ENCODE measurements around the gene HPRT1. TPM values are rescaled to one million over a fixed set of nuclear protein-coding genes. Genes with fewer than 3 reads are reported as not detected.
"Not testable (repeated sequence)": the region's sequence is repeated elsewhere in the genome, so short reads cannot be mapped to it uniquely, and the experiment has no call there.

Gene HPRT1
- polyA plus RNA-seq, 3 donors: 43.2 to 52.2 (median 43.5) TPM

DNA sequence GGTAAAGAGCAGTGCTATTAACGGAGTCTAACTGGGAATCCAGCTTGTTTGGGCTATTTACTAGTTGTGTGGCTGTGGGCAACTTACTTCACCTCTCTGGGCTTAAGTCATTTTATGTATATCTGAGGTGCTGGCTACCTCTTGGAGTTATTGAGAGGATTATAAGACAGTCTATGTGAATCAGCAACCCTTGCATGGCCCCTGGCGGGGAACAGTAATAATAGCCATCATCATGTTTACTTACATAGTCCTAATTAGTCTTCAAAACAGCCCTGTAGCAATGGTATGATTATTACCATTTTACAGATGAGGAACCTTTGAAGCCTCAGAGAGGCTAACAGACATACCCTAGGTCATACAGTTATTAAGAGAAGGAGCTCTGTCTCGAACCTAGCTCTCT is 1.5 kb downstream of the HPRT1 start:
- no peak for DNase-seq (ENCODE audit: extremely low read depth in 1 of 11, low read depth in 9 of 11, low spot score in 4 of 11)

DNA sequence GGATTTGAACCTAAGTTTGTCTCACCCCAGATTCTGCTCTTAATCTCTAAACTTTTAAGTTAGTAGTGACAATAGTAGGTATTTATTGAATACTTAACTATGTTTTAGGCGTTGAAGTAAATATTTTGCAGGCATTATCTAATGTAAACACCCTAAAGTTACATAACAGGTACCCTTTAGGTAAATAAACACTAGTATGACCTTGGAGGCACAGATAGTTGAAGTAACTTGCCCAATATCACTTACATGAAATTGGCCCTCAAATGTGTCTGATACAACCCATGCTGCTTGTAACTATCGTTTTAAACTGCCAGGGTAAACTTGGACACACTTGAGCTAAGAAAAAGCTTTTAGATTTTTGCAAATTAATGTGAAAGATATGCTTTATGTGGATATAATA is 3.0 kb downstream of the HPRT1 start:
- no peak for DNase-seq (ENCODE audit: extremely low read depth in 1 of 11, low read depth in 9 of 11, low spot score in 4 of 11)

DNA sequence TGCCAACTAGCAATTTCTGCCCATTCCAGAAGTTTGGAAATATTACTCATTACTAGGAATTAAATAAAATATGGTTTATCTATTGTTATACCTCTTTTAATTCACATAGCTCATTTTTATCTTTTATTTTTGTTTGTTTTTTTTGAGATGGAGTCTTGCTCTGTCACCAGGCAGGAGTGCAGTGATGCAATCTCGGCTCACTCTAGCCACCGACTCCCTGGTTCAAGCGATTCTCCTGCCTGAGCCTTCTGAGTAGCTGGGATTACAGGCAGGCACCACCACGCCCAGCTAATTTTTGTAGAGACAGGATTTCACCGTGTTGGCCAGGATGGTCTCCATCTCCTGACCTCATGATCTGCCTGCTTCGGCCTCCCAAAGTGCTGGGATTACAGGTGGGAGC is 4.5 kb downstream of the HPRT1 start:
- DNase-seq (ENCODE audit: extremely low read depth in 1 of 11, low read depth in 9 of 11, low spot score in 4 of 11): not testable (repeated sequence)

DNA sequence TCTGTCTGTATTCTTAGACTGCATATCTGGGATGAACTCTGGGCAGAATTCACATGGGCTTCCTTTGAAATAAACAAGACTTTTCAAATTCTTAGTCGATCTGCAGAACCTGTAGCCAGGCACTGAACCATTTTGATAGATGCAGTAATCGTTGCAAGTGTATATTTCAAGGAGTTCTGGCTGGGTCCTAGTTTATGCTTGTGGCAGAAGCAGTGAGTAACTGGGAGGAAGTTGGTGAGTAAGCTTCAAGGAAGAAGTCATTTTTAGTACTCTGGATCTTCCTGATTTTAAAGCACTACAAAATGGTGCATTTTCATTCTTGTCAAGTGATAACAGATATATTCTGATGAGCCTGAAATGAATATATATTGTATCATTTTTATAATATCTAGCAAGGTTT is 9.5 kb downstream of the HPRT1 start:
- no peak for DNase-seq (ENCODE audit: extremely low read depth in 1 of 11, low read depth in 9 of 11, low spot score in 4 of 11)

DNA sequence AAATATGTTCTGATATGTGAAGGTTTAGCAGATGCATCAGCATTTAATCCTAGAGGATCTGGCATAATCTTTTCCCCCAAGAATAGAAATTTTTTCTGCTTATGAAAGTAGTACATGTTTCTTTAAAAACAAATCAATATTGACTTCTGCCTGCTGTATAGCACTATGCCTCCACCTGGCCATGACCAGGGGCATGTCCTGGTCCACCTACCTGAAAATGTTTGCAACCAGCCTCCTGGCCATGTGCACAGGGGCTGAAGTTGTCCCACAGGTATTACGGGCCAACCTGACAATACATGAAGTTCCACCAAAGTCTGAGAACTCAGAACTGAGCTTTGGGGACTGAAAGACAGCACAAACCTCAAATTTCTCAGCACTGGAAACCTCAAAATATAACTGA is 10.0 kb downstream of the HPRT1 start:
- DNase-seq (ENCODE audit: extremely low read depth in 1 of 11, low read depth in 9 of 11, low spot score in 4 of 11): no peak

DNA sequence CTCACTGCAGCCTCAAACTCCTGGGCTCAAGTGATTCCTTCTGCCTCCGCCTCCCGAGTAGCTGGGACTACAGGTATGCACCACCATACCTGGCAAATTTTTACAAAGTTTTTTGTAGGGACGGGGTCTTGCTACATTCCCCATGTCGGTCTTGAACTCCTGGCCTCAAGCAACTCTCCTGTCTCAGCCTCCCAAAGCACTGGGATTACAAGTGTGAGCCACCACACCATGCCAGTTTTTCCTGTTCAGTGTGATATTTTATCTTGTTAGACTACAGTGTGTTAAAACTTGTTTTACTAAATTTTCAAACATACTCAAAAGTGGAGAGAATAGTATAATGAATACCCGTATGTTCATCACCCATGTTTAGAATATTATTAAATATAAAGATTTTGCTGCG is 12.1 kb downstream of the HPRT1 start:
- DNase-seq (ENCODE audit: extremely low read depth in 1 of 11, low read depth in 9 of 11, low spot score in 4 of 11): no peak

DNA sequence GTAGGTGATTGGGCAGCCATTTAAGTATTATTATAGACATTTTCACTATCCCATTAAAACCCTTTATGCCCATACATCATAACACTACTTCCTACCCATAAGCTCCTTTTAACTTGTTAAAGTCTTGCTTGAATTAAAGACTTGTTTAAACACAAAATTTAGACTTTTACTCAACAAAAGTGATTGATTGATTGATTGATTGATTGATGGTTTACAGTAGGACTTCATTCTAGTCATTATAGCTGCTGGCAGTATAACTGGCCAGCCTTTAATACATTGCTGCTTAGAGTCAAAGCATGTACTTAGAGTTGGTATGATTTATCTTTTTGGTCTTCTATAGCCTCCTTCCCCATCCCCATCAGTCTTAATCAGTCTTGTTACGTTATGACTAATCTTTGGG is 16.3 kb downstream of the HPRT1 start:
- no peak for DNase-seq (ENCODE audit: extremely low read depth in 1 of 11, low read depth in 9 of 11, low spot score in 4 of 11)

DNA sequence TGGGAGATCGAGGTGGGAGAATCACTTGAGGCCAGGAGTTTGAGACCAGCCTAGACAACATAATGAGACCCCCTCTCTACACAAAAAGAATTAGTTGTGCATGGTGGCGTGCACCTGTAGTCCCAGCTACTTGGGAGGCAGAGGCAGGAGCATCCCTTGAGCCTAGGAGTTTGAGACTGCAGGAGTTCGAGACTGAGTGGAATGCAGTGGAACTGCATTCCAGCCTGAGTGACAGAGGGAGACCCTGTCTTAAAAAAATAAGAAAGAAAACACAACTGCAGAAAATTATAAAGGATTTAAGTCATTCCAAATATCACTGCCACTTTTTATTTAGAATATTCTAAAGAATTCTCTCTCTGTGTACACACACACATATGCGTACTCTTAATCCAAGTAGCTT is 18.4 kb downstream of the HPRT1 start:
- no peak for DNase-seq (ENCODE audit: extremely low read depth in 1 of 11, low read depth in 9 of 11, low spot score in 4 of 11)

DNA sequence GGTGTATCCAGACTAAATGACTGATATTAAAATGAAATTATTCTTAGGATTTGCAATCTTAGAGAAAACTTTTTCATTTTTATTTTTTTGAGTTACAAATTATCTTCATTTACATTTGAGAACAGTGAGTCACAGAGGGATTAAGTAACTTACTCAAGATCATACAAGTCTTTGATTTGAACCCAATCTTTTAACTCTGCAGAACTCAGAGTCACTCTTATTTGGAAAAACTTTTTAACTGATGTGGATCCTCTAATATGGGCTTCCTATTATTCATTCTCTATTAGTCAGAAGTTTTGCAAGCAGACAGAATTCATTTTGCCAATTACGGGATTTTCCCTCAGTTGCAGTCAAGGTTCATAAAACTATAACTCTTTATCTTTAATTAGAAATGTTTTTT is 20.1 kb downstream of the HPRT1 start:
- DNase-seq (ENCODE audit: extremely low read depth in 1 of 11, low read depth in 9 of 11, low spot score in 4 of 11): no peak

DNA sequence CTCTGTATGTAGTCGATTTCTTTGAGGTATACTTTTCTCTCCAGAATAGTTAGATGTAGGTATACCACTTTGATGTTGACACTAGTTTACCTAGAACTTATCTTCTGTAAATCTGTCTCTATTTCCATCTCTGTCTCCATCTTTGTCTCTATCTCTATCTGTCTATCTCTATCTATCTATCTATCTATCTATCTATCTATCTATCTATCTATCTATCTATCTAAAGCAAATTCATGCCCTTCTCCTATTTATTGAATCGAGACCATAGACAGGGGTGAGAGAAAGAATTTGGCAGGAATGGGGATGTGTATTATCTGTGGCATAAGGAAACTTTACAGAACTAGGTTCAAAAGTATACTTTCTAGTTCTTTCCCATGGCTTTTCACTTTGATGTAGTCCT is 21.4 kb downstream of the HPRT1 start:
- DNase-seq (ENCODE audit: extremely low read depth in 1 of 11, low read depth in 9 of 11, low spot score in 4 of 11): no peak

DNA sequence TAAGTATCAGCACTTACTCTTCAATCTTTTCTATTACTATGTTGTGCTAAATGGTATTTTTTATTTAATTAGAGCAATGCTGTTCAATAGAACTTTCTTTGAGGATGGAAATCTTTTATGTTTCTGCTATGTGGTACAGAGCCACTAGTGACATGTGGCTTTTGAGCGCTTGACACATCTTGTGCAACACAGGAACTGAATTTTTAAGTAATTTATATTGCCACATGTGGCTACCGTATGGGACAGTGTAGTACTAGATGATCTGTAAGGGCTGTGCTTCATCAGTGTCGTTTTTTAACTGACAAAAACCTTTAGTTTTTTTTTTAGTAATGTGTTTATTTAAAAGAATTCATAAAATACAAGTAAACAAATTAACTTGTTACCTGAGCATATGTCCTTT is 22.4 kb downstream of the HPRT1 start:
- no peak for DNase-seq (ENCODE audit: extremely low read depth in 1 of 11, low read depth in 9 of 11, low spot score in 4 of 11)

DNA sequence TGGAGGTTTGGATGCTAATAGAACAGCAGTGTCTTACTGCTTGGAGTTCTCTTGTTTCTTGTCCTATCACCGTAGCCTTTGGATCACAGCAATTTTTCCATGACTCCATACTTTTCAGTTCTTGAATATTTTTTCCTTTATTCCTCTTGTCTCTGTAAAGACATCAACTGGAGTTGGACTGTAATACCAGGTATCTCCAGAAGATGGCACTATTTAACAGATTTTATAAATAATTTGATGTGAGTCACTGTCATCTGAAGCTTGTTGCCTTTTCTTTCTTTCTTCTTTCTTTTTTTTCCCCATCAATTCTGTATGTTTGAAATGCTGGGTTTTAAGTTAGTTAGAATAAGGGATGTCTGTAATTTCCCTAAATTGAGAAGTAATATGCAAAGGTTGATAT is 24.1 kb downstream of the HPRT1 start:
- peak in 5 of 11 donors; percentile 13 to 39 (median 31) for DNase-seq (ENCODE audit: extremely low read depth in 1 of 11, low read depth in 9 of 11, low spot score in 4 of 11)

DNA sequence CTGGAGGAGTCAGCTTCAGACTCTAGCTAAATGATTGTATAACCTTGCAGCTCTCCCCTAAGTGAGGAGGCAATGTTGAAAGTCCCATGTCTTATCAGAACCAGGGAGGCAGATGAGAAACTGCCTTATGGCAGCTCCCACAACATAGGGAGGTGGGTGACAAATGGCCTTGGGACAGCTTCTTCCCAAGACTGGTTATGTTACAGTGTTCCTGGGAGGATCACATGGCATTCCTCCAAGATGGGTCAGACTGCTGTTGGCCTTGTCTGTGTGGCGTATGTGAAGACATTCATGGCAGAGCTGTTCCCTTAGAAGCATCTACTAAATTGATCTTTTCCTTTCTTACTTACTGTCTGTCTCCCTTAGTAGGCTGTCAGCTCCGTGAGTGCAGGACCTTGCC is 42.0 kb downstream of the HPRT1 start:
- peak in 4 of 11 donors; percentile 1 to 22 (median 8) for DNase-seq (ENCODE audit: extremely low read depth in 1 of 11, low read depth in 9 of 11, low spot score in 4 of 11)

DNA sequence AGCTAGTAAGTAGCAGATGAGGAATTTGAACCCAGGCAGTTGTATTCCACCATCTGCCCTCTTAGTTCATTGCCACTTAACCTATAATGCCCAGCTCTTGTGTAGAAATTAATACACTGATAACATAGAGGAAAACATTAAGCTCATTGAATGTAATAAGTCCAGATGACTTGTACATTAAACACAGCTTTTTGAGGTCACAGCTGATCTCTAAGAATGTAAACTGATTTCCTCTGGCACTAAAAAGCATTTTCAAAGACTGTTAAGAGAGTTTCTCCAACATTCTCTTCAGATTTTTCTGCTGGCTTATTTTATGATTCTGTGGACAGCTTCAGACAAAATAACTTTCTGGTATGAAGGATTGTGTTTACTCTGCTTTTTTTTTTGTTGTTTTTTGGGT is 42.7 kb downstream of the HPRT1 start:
- no peak for DNase-seq (ENCODE audit: extremely low read depth in 1 of 11, low read depth in 9 of 11, low spot score in 4 of 11)

DNA sequence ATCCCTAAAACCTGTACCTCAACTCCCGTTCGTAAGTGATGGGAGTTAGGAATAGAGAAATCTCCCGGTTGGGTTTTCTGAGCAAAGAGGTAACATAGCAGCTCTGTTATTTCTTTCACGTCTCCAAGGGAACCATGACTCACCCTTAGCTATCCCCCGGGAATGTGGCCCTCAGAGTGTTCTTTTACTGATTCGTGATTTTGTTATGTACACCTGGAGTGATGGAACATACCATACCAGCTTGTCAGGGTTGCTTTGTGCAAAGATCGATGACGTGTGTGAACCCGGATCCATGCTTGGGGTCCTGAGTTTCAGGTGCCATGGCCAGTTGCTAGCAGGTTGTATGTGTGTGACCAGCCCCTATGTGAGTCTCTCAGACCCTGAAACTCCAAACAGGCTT is 52.6 kb downstream of the HPRT1 start:
- DNase-seq (ENCODE audit: extremely low read depth in 1 of 11, low read depth in 9 of 11, low spot score in 4 of 11): no peak

DNA sequence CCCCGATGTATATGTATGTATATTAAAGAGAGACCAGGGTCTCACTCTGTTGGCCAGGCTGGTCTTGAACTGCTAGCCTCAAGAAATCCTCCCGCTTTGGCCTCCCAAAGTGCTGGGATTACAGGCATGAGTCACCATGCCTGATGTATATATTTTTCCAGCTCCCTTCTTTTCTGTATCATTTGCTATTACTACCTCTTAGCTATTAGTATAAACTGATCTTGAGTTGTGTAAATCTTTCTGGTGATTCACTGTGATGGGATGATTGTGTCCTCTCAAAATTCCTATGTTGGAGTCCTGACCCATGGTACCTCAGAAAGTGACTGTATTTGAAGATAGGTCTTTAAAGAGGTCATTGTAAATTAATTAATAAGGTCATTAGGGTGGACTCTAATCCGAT is 53.1 kb downstream of the HPRT1 start:
- DNase-seq (ENCODE audit: extremely low read depth in 1 of 11, low read depth in 9 of 11, low spot score in 4 of 11): no peak

DNA sequence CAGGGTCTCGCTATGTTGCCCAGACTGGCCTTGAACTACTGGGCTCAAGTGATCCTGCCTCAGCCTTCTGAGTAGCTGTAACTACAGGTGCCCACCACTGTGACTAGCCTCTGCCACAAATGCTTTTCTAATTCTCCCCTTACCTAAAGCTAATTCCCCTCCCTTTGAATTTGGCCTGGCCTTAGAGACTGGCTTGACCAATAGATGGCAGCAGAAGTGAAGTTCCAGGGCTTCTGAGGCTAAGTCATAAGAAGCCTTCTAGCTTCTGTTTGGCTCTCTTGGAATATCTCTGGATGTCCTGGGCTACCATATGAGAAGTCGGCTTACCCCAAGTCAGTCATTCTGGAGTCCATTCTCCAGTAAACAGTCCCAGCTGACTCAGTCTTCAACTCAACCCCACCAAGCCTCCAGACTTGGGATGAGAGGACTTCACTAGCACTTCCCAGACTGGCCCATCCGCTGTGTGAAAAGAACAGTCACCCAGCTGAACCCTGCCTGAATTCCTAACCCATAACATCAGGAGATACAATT is 61.0 kb downstream of the HPRT1 start:
- DNase-seq (ENCODE audit: extremely low read depth in 1 of 11, low read depth in 9 of 11, low spot score in 4 of 11): peak in 3 of 11 donors; percentile 40 to 60 (median 49)

DNA sequence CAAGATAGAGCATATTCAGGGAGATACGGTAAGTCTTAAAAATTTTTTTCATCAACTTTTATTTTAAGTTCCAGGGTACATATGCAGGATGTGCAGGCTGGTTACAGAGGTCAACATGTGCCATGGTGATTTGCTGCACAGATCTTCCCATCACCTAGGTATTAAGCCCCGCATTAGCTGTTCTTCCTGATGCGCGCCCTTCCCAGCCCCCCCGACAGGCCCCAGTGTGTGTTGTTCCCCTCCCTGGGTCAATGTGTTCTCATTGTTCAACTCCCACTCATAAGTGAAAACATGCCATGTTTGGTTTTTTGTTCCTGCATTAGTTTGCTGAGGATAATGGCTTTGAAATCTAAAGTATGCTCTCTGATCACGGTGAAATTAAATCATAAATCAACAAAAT is 64.2 kb downstream of the HPRT1 start:
- DNase-seq (ENCODE audit: extremely low read depth in 1 of 11, low read depth in 9 of 11, low spot score in 4 of 11): no peak

DNA sequence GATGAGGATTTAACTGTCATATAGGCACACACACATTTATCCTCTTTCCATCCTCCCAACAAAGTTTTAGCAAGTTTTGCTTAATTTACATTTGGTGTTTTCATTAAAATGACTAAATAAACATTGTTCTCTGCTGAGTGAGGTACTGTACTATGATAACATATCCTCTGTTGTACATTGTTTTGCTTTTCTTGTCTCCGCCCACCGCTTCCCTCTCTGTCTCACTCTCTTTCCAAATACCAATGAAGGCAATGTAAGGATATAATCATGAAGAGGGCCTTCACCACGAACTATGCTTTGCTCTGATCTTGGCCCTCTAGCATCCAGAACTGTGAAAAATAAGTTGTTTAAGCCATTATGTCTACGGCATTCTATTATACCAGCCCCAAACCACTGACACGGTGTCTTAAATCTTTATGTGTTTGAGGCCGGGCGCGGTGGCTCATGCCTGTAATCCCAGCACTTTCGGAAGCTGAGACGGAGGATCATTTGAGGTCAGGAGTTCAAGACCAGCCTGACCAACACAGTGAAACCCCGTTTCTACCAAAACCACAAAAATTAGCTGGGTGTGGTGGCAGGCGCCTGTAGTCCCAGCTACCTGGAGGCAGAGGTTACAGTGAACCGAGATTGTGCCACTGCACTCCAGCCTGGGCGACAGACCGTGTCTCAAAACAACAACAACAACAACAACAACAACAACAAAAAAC is 65.3 kb downstream of the HPRT1 start:
- DNase-seq (ENCODE audit: extremely low read depth in 1 of 11, low read depth in 9 of 11, low spot score in 4 of 11): no peak

DNA sequence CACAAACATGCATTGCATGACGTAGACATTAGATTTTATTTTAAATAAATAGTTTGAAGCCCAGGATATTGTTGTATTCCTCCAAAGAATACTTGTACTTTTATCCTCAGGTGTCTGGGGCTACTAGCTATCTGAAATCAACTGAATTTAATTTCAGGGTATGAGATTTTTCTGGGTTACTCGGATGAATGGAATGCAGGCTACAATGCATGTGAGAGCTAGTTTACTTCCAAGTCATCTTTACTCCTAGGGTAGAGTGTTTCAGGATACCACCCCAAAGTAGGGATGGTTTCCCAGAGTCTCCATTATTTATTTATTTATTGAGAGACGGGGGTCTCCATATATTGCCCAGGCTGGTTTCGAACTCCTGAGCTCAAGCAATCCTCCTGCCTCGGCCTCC is 66.4 kb downstream of the HPRT1 start:
- DNase-seq (ENCODE audit: extremely low read depth in 1 of 11, low read depth in 9 of 11, low spot score in 4 of 11): no peak

DNA sequence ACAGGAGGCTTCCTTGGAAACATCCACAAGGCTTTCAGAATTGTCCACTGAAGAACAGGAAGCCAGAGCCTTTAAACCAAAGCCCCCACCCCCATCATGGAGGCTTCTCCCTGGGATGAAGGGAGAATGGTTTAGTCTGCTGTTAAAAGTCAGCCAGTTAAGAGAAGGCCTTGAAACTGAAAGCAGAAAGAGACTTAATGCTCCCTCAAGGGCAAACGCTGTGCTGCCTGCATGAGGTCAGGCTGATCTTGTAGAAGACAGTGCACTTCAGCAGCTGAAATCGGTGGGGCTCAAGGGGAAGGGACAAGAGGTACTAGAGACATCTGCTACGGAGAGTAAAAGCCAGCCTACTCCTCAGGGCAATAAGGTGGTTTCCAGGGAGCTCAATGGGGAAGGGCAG is 69.0 kb downstream of the HPRT1 start:
- no peak for DNase-seq (ENCODE audit: extremely low read depth in 1 of 11, low read depth in 9 of 11, low spot score in 4 of 11)
